B cell (primary cell): Measurements from ENCODE around the gene TRIM44. TPM values are rescaled to one million over a fixed set of nuclear protein-coding genes. Genes with fewer than 3 reads are reported as not detected.

Experiments
- ATAC-seq: fragments of 200-7000 bp; cut with Tn5 transposase; one replicate; pipeline ENCODE4 v1.10.0; 2021; ENCODE audit warnings: low read depth, mild to moderate bottlenecking, moderate number of reproducible peaks, moderate library complexity
- CTCF ChIA-PET: fragments of 350-600 bp; sonication (Branson Sonifier 250); formaldehyde crosslinking; loops from one replicate; lab custom pipeline; 2021; ENCODE audit warnings: antibody characterized with exemption, inconsistent platforms; lab: Charles Lee
- POLR2A ChIA-PET: fragments of 350-600 bp; sonication (Branson Sonifier 250); formaldehyde crosslinking; loops from one replicate; lab custom pipeline; 2021; ENCODE audit warnings: antibody characterized with exemption; lab: Charles Lee
- DNase-seq: peaks from one replicate; pipeline ENCODE4 v3.0.0; 2013
- H2AFZ ChIP-seq: 2 replicates; pipeline ENCODE4 v1.6.1; 2012; ENCODE audit warnings: mild to moderate bottlenecking, low read depth, low read length; ENCODE audit not compliant: insufficient read depth, poor library complexity, severe bottlenecking
- H3K27ac ChIP-seq, 2 donors: 1 replicate in 1 of 2; 2 replicates in 1 of 2; pipeline ENCODE4 v1.5.1; 2012 to 2013; ENCODE audit warnings: low read length in 2 of 2, mild to moderate bottlenecking in 2 of 2, moderate library complexity in 1 of 2
- H3K27me3 ChIP-seq, 4 experiments: fragments of 200-600 bp in 1 of 4; sonication (generic) in 1 of 4; replicated peaks in 1 of 4; 1 replicate in 2 of 4; 2 replicates in 2 of 4; pipeline versions ENCODE4 v1.6.1 to v1.7.0; 2013 to 2016; ENCODE audit warnings: low read length in 3 of 4, mild to moderate bottlenecking in 2 of 4, mixed read lengths in 1 of 4, moderate library complexity in 1 of 4; ENCODE audit not compliant: insufficient read depth in 4 of 4, control insufficient read depth in 3 of 4; ENCODE audit errors: control extremely low read depth in 1 of 4
- H3K36me3 ChIP-seq, 2 experiments: replicated peaks in 1 of 2; 1 replicate in 1 of 2; 2 replicates in 1 of 2; pipeline versions ENCODE4 v1.6.1 to v1.7.1; 2013; ENCODE audit warnings: low read length in 1 of 2; ENCODE audit not compliant: insufficient read depth in 2 of 2, control insufficient read depth in 1 of 2; ENCODE audit errors: control extremely low read depth in 1 of 2, extremely low read depth in 1 of 2
- H3K4me1 ChIP-seq, 2 donors: fragments of 200-600 bp in 1 of 2; sonication (generic) in 1 of 2; 1 replicate in 1 of 2; 2 replicates in 1 of 2; pipeline versions ENCODE4 v1.5.1 to v1.6.1; 2013 to 2017; ENCODE audit warnings: low read length in 2 of 2; ENCODE audit not compliant: control insufficient read depth in 2 of 2, insufficient read depth in 2 of 2
- H3K4me2 ChIP-seq: replicated peaks from 2 replicates; pipeline ENCODE3; 2012; ENCODE audit warnings: mild to moderate bottlenecking, low read depth, low read length; ENCODE audit not compliant: poor library complexity, severe bottlenecking
- H3K4me3 ChIP-seq, 5 experiments: fragments of 200-600 bp in 1 of 5; sonication (generic) in 1 of 5; 1 replicate in 3 of 5; 2 replicates in 2 of 5; pipeline versions ENCODE4 v1.5.1 to v1.7.0; 2011 to 2016; ENCODE audit warnings: low read length in 4 of 5, mild to moderate bottlenecking in 4 of 5, low read depth in 2 of 5, control low read depth in 1 of 5, moderate library complexity in 1 of 5; ENCODE audit not compliant: insufficient read depth in 1 of 5; ENCODE audit errors: control extremely low read depth in 1 of 5, extremely low read depth in 1 of 5
- H3K79me2 ChIP-seq: fragments of 200-600 bp; sonication (generic); one replicate; pipeline ENCODE4 v1.6.0; 2016; ENCODE audit warnings: low read length; ENCODE audit not compliant: control insufficient read depth, insufficient read depth
- H3K9ac ChIP-seq: fragments of 200-600 bp; sonication (generic); 2 replicates; pipeline ENCODE4 v1.6.1; 2017; ENCODE audit warnings: mild to moderate bottlenecking, low read length, moderate library complexity
- H3K9me3 ChIP-seq, 3 donors: one replicate each; pipeline versions ENCODE4 v1.6.1 to v1.7.1; 2013; ENCODE audit warnings: low read length in 2 of 3; ENCODE audit not compliant: control insufficient read depth in 2 of 3, insufficient read depth in 1 of 3; ENCODE audit errors: control extremely low read depth in 1 of 3
- H4K20me1 ChIP-seq: 2 replicates; pipeline ENCODE4 v1.6.0; 2012; ENCODE audit warnings: mild to moderate bottlenecking, low read length; ENCODE audit not compliant: insufficient read depth, control insufficient read depth, poor library complexity, severe bottlenecking
- H3K27ac Mint-ChIP-seq: one replicate; pipeline ENCODE4 v1.8.0; 2021; ENCODE audit warnings: mixed read lengths
- H3K27me3 Mint-ChIP-seq: one replicate; pipeline ENCODE4 v1.8.0; 2021; ENCODE audit warnings: mixed read lengths
- H3K4me1 Mint-ChIP-seq: one replicate; pipeline ENCODE4 v1.8.0; 2021; ENCODE audit warnings: mixed read lengths
- H3K4me3 Mint-ChIP-seq: one replicate; pipeline ENCODE4 v1.8.0; 2021; ENCODE audit warnings: mixed read lengths
- H3K9me3 Mint-ChIP-seq: one replicate; pipeline ENCODE4 v1.8.0; 2022; ENCODE audit warnings: mixed read lengths; ENCODE audit not compliant: insufficient read depth
- EZH2 ChIP-seq: IDR thresholded peaks from 2 replicates; pipeline ENCODE4 v1.6.1; 2012; ENCODE audit warnings: borderline replicate concordance, low read depth, mild to moderate bottlenecking, moderate library complexity, low read length; ENCODE audit not compliant: insufficient read depth, poor library complexity, severe bottlenecking
- WGBS: methylation state at CpG from one replicate; pipeline ENCODE4 v1.1.5; 2013; ENCODE audit warnings: missing lambda C conversion rate; ENCODE audit not compliant: insufficient coverage; 5-methylcytosine and 5-hydroxymethylcytosine counted together
- intact Hi-C: fragments of 100-400 bp; cut with micrococcal nuclease; formaldehyde crosslinking; loops from one replicate; pipeline ENCODE4 v1.10.0; 2022
- polyA plus RNA-seq: library from polyadenylated mRNA; depleted of rRNA; stranded (reverse); fragments of >200 nt; gene quantifications from 2 replicates; pipeline ENCODE4 v1.2.3, GENCODE V29; 2012
- total RNA-seq, 2 donors: library from RNA; stranded (reverse); fragments of 120-200 nt in 1 of 2; gene quantifications; 1 replicate in 1 of 2; 2 replicates in 1 of 2; pipeline versions ENCODE4 v1.2.3 to v1.2.4, GENCODE V29; 2013 to 2022
- TF ChIP-seq, protein P1 (sequence below): fragments of 200-600 bp; IDR thresholded peaks from one replicate; pipeline ENCODE4 v1.8.0; 2022; ENCODE audit warnings: antibody characterized with exemption, mild to moderate bottlenecking

Gene TRIM44
- total and polyA plus RNA-seq, 2 donors (not counting 1 experiment from before 2014, with no cell fraction given): 39.1 to 71.1 TPM

GRCh38 chr11:35802221-35802620, 139.6 kb downstream of the TRIM44 start:
- H3K9me3 Mint-ChIP-seq: peaks cover 2% of the 10 kb centered on the region
- ATAC-seq (no peak), DNase-seq (no peak)
- H2AFZ ChIP-seq: no peak overlapping the region
- H3K27ac Mint-ChIP-seq: no peak overlapping the region
- TF ChIP-seq, protein P1, sequence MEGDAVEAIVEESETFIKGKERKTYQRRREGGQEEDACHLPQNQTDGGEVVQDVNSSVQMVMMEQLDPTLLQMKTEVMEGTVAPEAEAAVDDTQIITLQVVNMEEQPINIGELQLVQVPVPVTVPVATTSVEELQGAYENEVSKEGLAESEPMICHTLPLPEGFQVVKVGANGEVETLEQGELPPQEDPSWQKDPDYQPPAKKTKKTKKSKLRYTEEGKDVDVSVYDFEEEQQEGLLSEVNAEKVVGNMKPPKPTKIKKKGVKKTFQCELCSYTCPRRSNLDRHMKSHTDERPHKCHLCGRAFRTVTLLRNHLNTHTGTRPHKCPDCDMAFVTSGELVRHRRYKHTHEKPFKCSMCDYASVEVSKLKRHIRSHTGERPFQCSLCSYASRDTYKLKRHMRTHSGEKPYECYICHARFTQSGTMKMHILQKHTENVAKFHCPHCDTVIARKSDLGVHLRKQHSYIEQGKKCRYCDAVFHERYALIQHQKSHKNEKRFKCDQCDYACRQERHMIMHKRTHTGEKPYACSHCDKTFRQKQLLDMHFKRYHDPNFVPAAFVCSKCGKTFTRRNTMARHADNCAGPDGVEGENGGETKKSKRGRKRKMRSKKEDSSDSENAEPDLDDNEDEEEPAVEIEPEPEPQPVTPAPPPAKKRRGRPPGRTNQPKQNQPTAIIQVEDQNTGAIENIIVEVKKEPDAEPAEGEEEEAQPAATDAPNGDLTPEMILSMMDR: no peak
- no peak for TF ChIP-seq EZH2
- H3K4me1 ChIP-seq: peaks cover 9 to 10% of the 10 kb centered on the region in 2 donors
- H3K27me3 Mint-ChIP-seq: no peaks in the 10 kb centered on the region
- WGBS: 100% methylated on average over 1 of the region's 3 CpGs
- no peak overlapping the region for H3K9ac ChIP-seq
- peaks cover 20% of the 10 kb centered on the region for H3K4me1 Mint-ChIP-seq
- peaks cover 1 to 8% of the 10 kb centered on the region in 2 experiments for H3K36me3 ChIP-seq
- CTCF ChIA-PET: interaction anchor here (1.0 to 1.9 kb wide), 2 partner anchors 11 to 20 kb away, joined by 3 to 12 read pairs; no protein-coding TSS in a partner anchor
- H3K27me3 ChIP-seq: no peaks in the 10 kb centered on the region
- H3K9me3 ChIP-seq: peaks cover 0 to 5% (median 0%) of the 10 kb centered on the region in 3 donors
- POLR2A ChIA-PET: no interaction called here
- H4K20me1 ChIP-seq: peaks cover 48% of the 10 kb centered on the region
- H3K27ac ChIP-seq: no peak overlapping the region
- H3K4me3 Mint-ChIP-seq: no peak overlapping the region
- no peak overlapping the region for H3K4me2 ChIP-seq
- H3K4me3 ChIP-seq: no peak overlapping the region
- H3K79me2 ChIP-seq: no peaks in the 10 kb centered on the region
- intact Hi-C loops: no loop called here

GRCh38 chr11:35802672-35803071, 140.1 kb downstream of the TRIM44 start:
- Histone ChIP-seq H3K4me3 (no peak overlapping the region), H3K36me3 (peaks cover 1 to 11% of the 10 kb centered on the region in 2 experiments), H3K27me3 (no peaks in the 10 kb centered on the region), H3K4me1 (peaks cover 9 to 10% of the 10 kb centered on the region in 2 donors), H4K20me1 (peaks cover 48% of the 10 kb centered on the region), H3K27ac (no peak overlapping the region), H3K9ac (no peak overlapping the region), H3K79me2 (no peaks in the 10 kb centered on the region), H3K4me2 (no peak overlapping the region), H3K9me3 (peaks cover 0 to 5% (median 0%) of the 10 kb centered on the region in 3 donors), H2AFZ (no peak overlapping the region)
- CTCF ChIA-PET: interaction anchor here (0.7 to 1.9 kb wide), 2 partner anchors 20 to 455 kb away, joined by 3 to 12 read pairs; no protein-coding TSS in a partner anchor
- Mint-ChIP-seq H3K4me3 (no peak overlapping the region), H3K27ac (no peak overlapping the region), H3K9me3 (peaks cover 2% of the 10 kb centered on the region), H3K27me3 (no peaks in the 10 kb centered on the region), H3K4me1 (peaks cover 19% of the 10 kb centered on the region)
- POLR2A ChIA-PET: no interaction called here
- 100% methylated on average over 3 of the region's 3 CpGs for WGBS
- TF ChIP-seq, protein P1: no peak
- intact Hi-C loops: no loop called here
- DNase-seq (no peak), ATAC-seq (no peak)
